KMS-11 (cell line): ENCODE measurements around the gene LILRB4.

Experiments
- H2AFZ ChIP-seq: fragments of 200-600 bp; sonication (generic); 2 replicates; pipeline ENCODE4 v1.6.1; 2016; ENCODE audit warnings: antibody characterized with exemption, mixed run types, low read depth
- H3K27ac ChIP-seq: fragments of 200-600 bp; sonication (generic); 2 replicates; pipeline ENCODE4 v1.6.1; 2016; ENCODE audit warnings: mild to moderate bottlenecking, mixed run types
- H3K27me3 ChIP-seq: fragments of 200-600 bp; sonication (generic); 2 replicates; pipeline ENCODE4 v1.6.1; 2017; ENCODE audit warnings: mild to moderate bottlenecking, low read depth, mixed run types, moderate library complexity; ENCODE audit not compliant: insufficient read depth
- H3K36me3 ChIP-seq: fragments of 200-600 bp; sonication (generic); 2 replicates; pipeline ENCODE4 v1.6.1; 2017; ENCODE audit warnings: mild to moderate bottlenecking, mixed run types; ENCODE audit not compliant: insufficient read depth
- H3K4me1 ChIP-seq: fragments of 200-600 bp; sonication (generic); 2 replicates; pipeline ENCODE4 v1.6.1; 2016; ENCODE audit warnings: mild to moderate bottlenecking, low read depth, mixed run types; ENCODE audit not compliant: poor library complexity, severe bottlenecking
- H3K4me2 ChIP-seq: fragments of 200-600 bp; sonication (generic); 2 replicates; pipeline ENCODE4 v1.7.0; 2016; ENCODE audit warnings: mild to moderate bottlenecking, mixed run types
- H3K4me3 ChIP-seq: fragments of 200-600 bp; sonication (generic); IDR thresholded peaks from 2 replicates; pipeline ENCODE4 v1.6.1; 2017; ENCODE audit warnings: low read depth, low read length, mixed read lengths; ENCODE audit not compliant: insufficient read depth
- H3K79me2 ChIP-seq: fragments of 200-600 bp; sonication (generic); 2 replicates; pipeline ENCODE4 v1.6.1; 2016; ENCODE audit warnings: low read depth, mixed run types; ENCODE audit not compliant: insufficient read depth
- H3K9ac ChIP-seq: fragments of 200-600 bp; sonication (generic); 2 replicates; pipeline ENCODE4 v1.6.1; 2016; ENCODE audit warnings: mild to moderate bottlenecking, mixed run types
- H4K20me1 ChIP-seq: fragments of 200-600 bp; sonication (generic); 2 replicates; pipeline ENCODE4 v1.6.1; 2016; ENCODE audit warnings: mild to moderate bottlenecking, mixed run types; ENCODE audit not compliant: insufficient read depth
- TF ChIP-seq, protein P1 (sequence below): fragments of 200-600 bp; sonication (generic); conservative IDR thresholded peaks from 2 replicates; pipeline ENCODE4 v1.6.1; 2017; ENCODE audit warnings: low read depth, mild to moderate bottlenecking, antibody characterized with exemption, low read length, moderate library complexity, mixed read lengths

Gene LILRB4

DNA sequence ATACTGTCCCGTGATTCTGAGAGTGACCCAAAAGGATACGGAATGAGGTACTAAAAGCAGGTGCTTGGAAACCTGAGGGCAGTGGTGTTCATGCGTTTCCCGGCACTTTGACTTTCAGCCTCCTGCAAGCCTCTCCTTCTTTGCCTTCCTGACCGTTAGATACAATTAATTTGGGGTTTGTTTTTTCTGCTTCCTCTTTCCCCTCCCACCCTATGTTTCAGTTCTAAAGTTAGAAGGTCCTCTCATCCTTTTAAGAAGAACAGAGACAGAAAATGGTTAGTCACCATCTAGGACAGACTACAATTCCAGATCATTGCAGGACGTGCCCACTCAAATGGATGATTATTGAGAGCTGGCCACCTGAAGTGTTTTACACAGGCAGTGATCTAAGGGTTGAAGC lies 1.8 kb upstream of the LILRB4 start:
- H3K36me3 ChIP-seq, result no peaks in the 10 kb centered on the region
- no peaks in the 10 kb centered on the region for H4K20me1 ChIP-seq
- no peak overlapping the region for H2AFZ ChIP-seq
- H3K4me1 ChIP-seq, result no peaks in the 10 kb centered on the region
- TF ChIP-seq, protein P1, sequence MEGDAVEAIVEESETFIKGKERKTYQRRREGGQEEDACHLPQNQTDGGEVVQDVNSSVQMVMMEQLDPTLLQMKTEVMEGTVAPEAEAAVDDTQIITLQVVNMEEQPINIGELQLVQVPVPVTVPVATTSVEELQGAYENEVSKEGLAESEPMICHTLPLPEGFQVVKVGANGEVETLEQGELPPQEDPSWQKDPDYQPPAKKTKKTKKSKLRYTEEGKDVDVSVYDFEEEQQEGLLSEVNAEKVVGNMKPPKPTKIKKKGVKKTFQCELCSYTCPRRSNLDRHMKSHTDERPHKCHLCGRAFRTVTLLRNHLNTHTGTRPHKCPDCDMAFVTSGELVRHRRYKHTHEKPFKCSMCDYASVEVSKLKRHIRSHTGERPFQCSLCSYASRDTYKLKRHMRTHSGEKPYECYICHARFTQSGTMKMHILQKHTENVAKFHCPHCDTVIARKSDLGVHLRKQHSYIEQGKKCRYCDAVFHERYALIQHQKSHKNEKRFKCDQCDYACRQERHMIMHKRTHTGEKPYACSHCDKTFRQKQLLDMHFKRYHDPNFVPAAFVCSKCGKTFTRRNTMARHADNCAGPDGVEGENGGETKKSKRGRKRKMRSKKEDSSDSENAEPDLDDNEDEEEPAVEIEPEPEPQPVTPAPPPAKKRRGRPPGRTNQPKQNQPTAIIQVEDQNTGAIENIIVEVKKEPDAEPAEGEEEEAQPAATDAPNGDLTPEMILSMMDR, result no peak
- H3K79me2 ChIP-seq, result no peaks in the 10 kb centered on the region
- peaks cover 6% of the 10 kb centered on the region; the same call in 1 of the 2 replicates for H3K27me3 ChIP-seq
- no peak overlapping the region for H3K4me3 ChIP-seq
- H3K27ac ChIP-seq, result no peak overlapping the region
- no peak overlapping the region for H3K4me2 ChIP-seq
- H3K9ac ChIP-seq, result no peak overlapping the region

DNA sequence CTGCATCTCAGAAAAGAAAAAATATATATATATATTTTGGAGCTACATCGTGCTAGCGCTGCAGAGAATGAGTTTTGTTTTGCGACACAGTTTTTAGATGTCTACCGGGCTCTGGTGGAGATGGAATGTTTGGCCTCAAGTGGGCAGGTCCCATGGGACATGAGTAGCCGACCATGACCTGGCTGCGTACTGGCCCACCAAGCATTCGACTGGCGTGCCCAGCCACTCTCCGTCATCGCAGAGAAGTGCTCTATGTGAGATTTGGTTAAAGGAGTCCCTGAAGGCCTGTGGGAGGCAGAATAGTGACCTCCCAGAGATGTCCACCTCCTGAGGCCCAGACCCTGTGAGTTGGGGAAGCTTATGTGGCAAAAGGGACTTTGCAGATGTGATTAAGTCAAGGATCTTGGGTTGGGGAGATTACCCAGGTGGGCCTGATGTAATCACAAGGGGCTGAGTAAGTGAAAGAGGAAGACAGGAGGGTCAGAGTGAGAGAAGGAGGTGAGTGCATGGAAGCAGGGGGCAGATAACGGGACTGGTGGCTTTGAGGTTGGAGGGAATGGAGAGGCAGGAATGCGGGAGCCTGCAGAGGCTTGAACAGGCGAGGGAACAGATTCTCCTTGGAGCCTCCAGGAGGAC lies 821 bp upstream of the LILRB4 start:
- no peaks in the 10 kb centered on the region for H4K20me1 ChIP-seq
- no peaks in the 10 kb centered on the region for H3K4me1 ChIP-seq
- H3K79me2 ChIP-seq, result no peaks in the 10 kb centered on the region
- TF ChIP-seq, protein P1, result no peak
- H3K27me3 ChIP-seq, result peaks cover 6% of the 10 kb centered on the region; the same call in 1 of the 2 replicates
- no peak overlapping the region for H3K9ac ChIP-seq
- H3K36me3 ChIP-seq, result no peaks in the 10 kb centered on the region
- no peak overlapping the region for H3K4me2 ChIP-seq
- no peak overlapping the region for H3K4me3 ChIP-seq
- H2AFZ ChIP-seq, result no peak overlapping the region
- H3K27ac ChIP-seq, result no peak overlapping the region

DNA sequence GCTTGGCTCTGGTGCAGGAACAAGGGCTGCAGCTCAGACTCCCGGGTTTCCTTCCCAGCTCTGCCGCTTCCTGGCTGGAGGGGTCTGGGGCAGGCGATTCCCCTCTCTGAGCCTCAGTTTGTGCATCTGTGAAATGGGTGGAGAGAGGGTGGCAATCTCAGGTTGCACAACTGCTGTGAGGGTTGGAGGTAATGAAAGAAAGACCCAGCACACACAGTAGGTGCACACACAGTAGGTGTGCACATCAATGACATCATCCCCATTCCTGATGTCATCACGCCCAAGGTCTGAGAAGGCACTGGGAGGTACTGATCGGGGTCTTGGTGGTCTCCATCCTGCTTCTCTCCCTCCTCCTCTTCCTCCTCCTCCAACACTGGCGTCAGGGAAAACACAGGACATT lies 2.7 kb downstream of the LILRB4 start:
- no peaks in the 10 kb centered on the region for H4K20me1 ChIP-seq
- H3K79me2 ChIP-seq, result no peaks in the 10 kb centered on the region
- no peak overlapping the region for H2AFZ ChIP-seq
- H3K4me2 ChIP-seq, result no peak overlapping the region
- no peak overlapping the region for H3K9ac ChIP-seq
- H3K4me3 ChIP-seq, result no peak overlapping the region
- H3K27ac ChIP-seq, result no peak overlapping the region
- H3K36me3 ChIP-seq, result no peaks in the 10 kb centered on the region
- peaks cover 3% of the 10 kb centered on the region; the same call in 1 of the 2 replicates for H3K27me3 ChIP-seq
- no peaks in the 10 kb centered on the region for H3K4me1 ChIP-seq
- TF ChIP-seq, protein P1, result no peak

DNA sequence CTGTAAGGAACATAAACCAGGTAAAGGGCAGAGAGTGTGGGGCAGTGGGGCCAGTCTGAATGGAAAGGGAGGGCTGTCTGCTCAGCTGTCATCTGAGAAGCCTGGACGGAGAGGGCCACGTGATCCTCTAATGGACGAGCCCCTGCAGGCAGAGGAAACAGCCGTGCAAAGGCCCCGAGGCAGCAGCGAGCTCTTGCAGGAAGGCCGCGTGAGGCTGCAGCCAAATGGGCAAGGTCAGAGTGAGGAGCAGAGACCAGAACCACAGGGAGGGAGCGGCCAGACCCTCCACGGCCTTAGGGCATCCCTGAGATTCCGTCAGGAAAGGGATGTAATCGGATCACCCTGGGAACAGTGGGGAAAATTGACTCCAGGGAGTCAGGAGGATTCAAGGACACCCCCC lies 4.4 kb downstream of the LILRB4 start:
- Histone ChIP-seq H3K36me3 (no peaks in the 10 kb centered on the region), H3K79me2 (no peaks in the 10 kb centered on the region), H4K20me1 (no peaks in the 10 kb centered on the region), H3K4me1 (no peaks in the 10 kb centered on the region), H3K4me2 (no peak overlapping the region), H3K27me3 (no peaks in the 10 kb centered on the region; the same call in 1 of the 2 replicates), H3K9ac (no peak overlapping the region), H3K27ac (no peak overlapping the region), H3K4me3 (no peak overlapping the region), H2AFZ (no peak overlapping the region)
- TF ChIP-seq, protein P1, result no peak
